ENCODE data around the gene FAAP100. TPM values are rescaled to one million over a fixed set of nuclear protein-coding genes. Genes with fewer than 3 reads are reported as not detected.
A peak's percentile ranks its signal among the peaks of the same experiment; 100 is the strongest.

FAAP100 gene
- total RNA-seq, 1 experiment from 2014 or later: 8.2 TPM

DNA sequence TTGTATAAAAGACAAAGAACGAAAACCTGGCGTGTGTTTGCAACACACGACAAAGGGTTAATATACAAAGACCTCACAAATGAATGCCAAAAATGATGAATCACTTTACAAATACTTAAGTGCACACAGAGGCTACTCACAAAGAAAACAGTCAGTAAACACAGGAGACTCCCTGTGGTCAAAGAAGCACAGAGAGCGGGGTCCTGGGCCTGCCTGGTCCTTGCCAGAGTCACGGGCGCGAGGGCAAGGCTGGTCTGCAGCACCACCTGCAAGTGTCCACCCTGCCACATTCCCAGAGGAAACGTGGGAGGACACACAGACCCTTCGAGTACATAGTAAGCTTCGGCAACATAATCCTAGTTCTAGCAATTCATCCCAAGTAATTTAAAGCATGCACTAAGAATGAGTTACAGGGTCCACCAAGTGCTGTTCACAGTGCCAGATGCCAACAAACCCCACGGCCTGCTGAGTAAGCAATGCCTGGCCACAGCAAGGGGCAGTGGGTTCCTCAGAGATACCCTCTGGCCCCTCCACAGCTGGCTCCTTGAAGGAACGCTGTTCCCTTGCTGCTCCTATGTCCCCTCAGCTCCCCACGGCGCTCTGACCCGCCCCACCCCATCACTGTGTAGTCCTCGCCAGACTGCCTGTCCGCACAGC, 24.6 kb upstream of the FAAP100 start:
- peak; percentile 68 for DNase-seq (ENCODE audit: low read depth)

DNA sequence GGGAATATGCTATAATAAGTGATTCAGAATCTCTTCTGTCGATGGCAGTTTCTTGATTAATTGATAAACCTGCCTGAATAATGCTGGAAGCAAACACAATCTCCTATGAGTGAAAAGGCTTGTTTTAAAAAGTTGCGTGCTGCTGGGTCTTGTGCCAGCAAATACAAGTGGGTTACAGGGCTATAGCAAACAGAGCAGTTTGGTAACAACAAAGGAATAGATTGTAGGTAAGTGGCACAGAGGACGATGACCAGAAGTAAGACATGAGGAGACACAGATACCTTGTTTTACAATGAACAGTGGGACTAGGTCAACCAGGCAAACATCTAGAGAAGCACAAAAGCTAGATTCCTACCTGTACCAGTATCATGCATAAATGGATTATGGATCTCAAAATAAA, 23.7 kb upstream of the FAAP100 start:
- no peak for DNase-seq (ENCODE audit: low read depth)

- DNase-seq (ENCODE audit: low read depth): no peak
These were observed 22.4 kb upstream of the FAAP100 start for GRCh38 chr17:81574643-81574956.

DNA sequence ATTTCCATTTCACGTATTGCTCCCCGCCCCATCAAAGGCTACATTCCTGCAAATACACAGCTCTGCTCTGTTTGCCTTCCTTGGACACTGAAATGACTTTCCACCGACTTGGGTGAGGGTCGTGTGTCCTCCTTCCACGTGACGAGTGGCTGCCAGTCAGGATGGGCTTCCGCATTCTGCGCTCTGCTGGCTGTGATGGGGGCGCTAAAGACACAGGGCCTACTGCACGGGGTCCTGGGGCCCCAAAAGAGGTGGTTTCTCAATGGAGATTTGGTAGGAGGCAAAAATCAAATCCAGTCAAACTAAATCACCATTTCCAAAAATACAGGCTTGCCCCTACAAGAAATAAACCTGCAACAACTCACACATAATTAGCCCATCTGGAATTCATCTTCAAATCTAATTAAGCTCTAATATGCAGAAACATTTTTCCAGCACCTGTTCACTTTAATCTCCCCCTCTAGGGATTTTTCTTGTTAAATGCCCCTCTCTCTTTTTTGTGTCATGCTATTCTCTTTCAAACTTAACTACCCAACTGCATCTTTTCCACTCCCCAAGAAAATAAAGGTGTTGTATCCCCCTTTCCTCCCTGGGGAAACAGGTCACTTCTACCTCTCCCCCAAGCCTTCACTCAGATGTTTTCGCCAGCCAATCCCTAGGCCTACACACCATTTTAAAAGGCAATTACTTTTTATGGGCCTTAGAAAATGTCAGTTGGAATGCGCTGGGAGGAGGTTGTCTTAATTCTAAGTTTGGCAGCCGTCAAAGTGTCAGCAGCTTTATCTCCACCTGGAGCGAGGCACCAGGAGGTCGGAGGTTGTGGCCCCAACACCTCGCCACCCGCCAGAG, 21.9 kb upstream of the FAAP100 start:
- no peak for DNase-seq (ENCODE audit: low read depth)

DNA sequence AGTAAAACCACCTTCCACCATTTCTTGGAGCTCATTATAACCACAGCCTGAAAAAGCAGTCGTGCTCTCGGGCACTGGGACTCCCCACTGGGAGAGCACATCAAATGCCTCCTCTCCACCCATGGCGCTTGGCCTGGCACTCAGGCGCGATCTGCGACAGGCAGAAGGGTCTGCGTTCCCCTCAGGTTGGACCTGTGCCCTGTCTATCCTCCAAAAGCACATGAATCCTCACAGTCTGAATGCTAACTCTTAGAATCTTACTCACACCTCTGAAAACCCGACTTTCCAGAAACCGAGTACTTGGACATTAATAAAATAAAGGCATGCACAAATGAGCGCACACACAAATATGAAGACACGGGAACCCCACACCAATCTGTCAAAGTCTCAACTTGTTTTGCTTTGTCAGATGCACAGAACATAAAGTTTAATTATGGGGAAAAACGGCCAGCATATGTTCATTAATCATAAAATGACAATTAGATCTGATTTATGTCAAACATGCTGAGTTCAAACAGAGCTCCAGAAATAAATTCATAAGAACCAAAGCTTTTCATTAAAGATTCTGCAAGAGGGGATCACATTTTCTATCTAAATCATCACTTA, 20.5 kb upstream of the FAAP100 start:
- no peak for DNase-seq (ENCODE audit: low read depth)

DNA sequence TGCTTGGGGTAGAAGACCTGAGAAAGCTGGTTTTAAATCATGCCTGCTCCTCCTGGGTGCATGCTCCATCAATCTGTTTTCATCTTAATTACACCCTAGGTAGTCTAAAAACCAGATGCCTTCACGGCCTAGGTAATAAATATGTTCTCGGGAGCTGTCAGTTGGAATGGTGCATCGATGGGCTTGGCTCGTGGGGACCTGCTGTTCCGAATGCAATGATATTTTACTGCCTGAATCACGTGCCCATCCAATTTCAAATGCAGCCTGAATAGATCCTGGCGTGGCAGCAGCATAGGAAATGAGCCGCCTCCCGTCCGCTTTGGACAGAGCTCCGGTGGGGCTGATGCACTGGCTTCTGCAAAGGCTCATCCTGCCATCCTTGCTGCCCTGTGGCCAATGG, 18.8 kb upstream of the FAAP100 start:
- no peak for DNase-seq (ENCODE audit: low read depth)

- DNase-seq (ENCODE audit: low read depth): no peak
These were observed 17.9 kb upstream of the FAAP100 start for GRCh38 chr17:81569986-81570514.

DNA sequence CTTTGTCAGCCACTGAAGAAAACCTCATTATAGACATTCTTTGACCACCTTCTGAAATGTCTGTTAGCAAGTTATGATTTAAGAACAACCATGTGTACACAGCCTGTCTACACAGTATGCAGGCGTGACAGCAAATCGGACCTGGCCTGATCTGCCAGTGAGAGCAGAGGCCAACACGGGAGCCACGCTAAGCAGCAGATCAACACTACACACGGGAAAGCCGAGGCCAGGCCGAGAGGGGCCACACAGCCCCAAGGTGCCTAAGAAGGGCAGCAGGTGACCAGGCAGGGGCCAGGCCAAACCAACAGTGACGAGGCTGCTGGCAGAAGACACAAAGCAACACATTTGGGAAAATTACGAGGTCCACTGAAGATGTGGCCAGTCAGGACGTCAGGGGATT, 16.3 kb upstream of the FAAP100 start:
- no peak for DNase-seq (ENCODE audit: low read depth)

DNA sequence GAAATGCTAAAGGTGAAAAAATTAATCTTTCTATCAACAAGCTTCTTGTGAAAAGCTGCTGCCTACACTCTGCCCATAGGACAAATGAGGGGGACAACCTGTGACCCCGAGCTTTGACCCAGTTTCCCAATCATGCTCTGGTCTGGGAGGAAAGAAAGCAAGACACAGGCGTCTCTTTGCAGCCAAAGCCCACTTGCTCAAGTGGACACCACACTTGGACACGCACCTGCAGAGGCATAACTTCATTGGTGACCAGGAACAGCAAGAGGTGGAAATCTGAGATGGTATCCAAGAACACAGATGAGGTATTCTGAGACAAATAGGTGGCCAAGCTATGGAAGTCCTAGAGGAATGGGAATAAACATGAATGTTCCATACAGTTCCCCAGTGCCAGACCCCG, 15.0 kb upstream of the FAAP100 start:
- no peak for DNase-seq (ENCODE audit: low read depth)

- DNase-seq (ENCODE audit: low read depth): peak; percentile 90
These were observed 14.4 kb upstream of the FAAP100 start for GRCh38 chr17:81566461-81567126.

DNA sequence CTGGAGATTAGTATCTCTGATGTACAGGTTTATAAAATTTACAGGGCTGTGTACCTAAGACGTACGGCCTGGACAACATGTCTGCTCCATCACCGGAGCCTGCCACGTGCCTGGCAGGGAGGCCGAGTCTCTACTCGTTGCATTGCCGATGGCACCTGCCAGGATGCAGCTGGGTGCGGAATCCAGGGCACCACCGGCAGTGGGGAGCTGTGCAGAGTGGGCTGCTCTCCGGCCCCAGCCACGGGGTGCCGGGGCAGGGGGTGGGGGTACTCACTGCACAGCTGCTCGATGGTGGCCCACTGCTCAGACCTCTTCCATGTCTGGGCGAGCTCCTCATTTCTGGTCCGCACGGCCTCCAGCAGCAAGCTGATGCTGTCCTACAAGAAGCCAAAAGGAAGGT, 13.1 kb upstream of the FAAP100 start:
- DNase-seq (ENCODE audit: low read depth): no peak

GRCh38 chr17:81564778-81565177, 12.6 kb upstream of the FAAP100 start:
- DNase-seq (ENCODE audit: low read depth): no peak

DNA sequence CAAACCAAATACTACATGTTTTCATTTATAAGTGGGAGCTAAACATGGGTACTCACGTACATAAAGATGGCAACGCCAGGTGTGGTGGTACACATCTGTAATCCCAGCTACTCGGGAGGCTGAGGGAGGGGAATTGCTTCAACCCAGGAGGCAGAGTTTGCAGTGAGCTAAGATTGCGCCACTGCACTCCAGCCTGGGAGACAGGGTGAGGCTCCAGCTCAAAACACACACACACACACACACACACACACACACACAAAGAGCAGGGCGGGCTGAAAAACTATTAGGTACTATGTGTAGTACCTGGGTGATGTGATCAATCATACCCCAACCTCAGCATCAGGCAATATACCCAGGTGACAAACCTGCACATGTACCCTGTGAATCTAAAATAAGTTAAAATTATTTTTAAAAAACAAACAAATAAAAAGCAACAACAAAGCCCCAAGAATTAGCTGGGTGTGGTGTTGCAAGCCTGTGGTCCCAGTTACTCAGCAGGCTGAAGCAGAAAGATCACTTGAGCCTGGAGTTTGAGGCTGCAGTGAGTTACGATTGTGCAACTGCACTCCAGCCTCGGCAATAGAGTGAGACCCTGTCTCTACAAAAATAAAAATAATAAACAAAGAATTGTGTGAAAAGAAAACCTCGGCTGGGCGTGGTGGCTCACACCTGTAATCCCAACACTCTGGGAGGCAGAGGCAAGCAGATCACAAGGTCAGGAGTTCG, 11.9 kb upstream of the FAAP100 start:
- DNase-seq (ENCODE audit: low read depth): no peak

GRCh38 chr17:81561494-81561885, 9.3 kb upstream of the FAAP100 start:
- DNase-seq (ENCODE audit: low read depth): peak; percentile 54

DNA sequence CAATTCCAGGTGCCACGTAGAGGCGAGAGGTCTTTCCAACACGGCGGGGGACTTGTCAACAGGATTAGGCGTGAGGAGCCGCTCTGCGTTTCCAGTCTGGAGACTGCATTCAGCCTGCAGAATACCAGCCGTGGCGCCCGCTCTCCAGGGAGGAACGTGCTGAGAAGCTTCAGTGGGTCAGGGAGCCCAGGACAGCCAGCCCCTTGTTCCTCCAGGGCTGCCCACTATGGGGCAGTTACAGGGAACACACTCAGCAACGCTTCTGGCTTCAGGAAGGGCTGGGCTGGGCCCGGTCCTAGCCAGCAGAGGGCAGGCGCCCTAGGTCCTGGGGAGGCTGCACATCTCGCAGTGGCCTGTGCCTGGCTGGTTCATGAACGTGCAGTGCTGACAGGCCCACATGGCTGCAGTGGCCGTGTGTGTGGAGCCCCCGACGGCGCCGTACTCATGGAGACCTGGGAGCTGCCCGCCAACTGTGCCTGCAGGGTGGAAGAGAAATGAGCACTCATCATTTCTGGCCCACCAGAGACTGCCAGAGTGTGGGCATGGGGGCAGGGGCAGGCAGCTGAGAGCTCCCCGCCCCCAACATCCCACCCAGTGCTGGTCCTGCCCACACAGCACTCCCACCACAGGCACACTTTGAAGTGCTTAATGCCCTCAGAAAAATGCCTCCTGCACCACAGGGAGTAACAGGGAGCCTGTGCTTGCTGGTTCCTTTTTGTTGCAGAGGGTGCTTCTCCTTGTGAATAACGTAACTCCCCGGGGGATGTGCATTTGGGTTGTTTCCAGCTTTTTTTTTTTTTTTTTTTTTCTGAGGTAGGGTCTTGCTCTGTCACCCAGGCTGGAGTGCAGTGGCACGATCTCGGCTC, 7.0 kb upstream of the FAAP100 start:
- DNase-seq (ENCODE audit: low read depth): no peak

DNA sequence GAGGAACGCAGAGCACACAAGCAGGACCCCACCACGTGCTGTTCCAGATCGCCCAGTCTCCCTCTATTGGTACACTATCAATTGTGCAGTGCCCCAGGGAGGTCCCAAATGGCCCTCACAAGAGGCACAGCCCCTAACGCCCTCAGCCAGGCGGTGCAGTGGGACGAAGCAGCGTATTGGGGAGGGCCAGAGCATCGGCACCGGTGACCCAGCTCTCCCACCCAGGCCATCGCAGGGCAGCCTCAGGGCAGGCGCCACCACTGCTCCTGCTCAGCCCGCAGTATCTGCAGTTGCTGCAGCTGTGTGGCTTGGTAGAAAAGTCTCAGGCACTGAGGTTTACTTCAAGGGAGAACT, 5.9 kb upstream of the FAAP100 start:
- no peak for DNase-seq (ENCODE audit: low read depth)

DNA sequence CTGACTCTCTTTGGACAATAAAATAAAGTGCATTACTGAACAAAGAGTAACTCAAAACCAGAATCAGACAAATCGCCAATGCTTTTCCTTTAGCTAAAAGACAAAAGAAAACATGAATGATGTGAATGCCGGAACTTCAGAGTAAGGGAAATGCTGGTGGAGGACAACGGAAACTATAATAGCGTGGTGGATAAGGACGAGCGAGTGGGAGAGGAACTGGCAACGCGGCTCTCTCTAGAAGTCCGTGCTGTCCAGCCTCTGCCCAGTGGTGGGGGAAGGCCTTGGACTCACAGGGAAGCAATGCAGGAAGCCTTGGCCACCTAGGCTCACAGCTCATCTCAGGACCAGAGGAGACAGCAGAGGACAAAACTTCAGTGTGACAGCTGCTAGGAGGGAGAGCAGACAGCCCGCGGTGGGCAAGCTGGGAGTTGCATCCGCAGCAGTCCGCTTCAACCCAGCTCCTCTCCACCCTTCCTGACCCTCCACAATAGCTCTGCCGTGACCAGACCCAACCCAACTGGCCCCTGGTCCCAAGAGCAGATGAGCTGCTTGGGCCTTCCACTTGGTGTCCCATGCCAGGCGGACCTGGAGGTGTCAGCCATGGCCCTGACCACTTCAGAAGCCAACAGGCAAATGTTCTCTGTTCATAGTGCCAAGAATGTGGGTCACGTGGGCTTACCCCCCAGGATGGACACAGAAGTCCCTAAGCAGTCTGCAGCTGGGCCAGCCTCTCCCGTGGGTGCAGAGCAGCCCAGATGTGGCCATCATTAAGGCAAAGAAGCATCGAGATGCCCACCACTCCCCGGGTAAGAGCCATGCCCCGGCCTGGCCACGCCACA, 5.3 kb upstream of the FAAP100 start:
- no peak for DNase-seq (ENCODE audit: low read depth)

GRCh38 chr17:81556863-81557262, 4.7 kb upstream of the FAAP100 start:
- no peak for DNase-seq (ENCODE audit: low read depth)

DNA sequence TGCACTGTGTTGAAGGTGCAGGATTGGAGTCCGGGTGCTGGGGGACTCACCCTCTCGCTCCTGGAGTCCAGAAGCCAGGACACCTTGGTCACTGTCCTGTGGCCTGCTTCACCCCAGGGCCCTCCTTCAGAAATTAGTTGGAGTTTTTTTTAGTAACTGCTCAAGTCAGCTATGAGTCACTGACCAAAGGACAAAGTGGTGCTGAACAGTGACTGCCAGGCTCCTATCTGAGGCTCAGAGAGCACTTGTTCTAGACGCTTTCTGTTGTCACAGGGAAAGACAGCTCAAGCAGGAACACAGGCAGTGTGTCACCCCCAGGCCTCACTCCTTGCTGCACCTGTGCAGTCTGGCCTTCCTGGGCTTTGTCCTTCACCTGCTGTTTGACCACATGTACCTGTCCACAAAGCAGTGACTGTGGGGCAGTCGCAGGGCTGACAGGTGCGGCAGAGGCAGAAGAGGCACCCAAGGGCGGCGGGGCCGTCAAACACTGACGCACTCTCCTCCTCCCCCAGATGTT, 4.1 kb upstream of the FAAP100 start:
- DNase-seq (ENCODE audit: low read depth): peak; percentile 74
